GM20000 (cell line): ENCODE data around the gene TPP1.

ENCODE experiments used
- DNase-seq: peaks from one replicate; pipeline ENCODE4 v3.0.0; 2012; ENCODE audit warnings: low spot score
- CTCF ChIP-seq: IDR thresholded peaks from 2 replicates; pipeline ENCODE4 v1.5.1; 2012; ENCODE audit warnings: mild to moderate bottlenecking, control low read depth; ENCODE audit errors: extremely low read depth, missing control alignments

The TPP1 gene

DNA sequence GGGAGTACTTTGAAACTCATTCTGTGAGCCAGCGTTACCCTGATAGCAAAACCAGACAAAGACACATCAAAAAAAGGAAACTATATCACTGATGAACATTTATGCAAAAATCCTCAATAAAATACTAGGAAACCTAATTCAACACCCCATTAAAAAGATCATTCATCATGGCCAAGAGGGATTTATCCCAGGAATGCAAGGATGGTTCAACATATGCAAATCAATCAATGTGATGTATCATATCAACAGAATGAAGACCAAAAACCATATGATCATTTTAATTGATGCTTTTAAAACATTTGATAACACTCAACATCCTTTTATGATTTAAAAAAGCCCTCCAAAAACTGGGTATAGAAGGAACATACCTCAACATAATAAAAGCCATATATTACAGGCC lies 35.6 kb downstream of the TPP1 start:
- no peak for TF ChIP-seq CTCF
- DNase-seq, result no peak

- DNase-seq, result no peak
- TF ChIP-seq CTCF, result no peak
These were observed 39.5 kb downstream of the TPP1 start for GRCh38 chr11:6579681-6580080.

DNA sequence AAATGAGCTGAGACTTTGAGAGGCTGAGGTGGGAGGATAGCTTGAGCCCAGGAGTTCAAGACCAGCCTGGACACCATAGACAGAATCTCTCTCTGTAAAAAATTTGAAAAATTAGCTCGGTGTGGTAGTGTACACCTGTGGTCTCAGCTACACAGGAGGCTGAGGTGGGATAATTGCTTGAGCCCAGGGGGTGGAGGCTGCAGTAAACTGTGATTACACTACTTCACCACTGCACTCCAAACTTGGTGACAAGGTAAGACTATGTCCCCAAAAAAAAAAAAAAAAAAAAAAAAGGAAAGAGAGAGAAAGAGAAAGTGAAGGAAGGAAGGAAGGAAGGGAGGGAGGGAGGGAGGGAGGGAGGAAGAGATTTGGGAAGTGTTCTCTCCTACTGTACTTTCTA lies 41.1 kb downstream of the TPP1 start:
- TF ChIP-seq CTCF, result no peak
- no peak for DNase-seq

- TF ChIP-seq CTCF, result no peak
- DNase-seq, result no peak
These were observed 42.5 kb downstream of the TPP1 start for GRCh38 chr11:6576471-6577373.

DNA sequence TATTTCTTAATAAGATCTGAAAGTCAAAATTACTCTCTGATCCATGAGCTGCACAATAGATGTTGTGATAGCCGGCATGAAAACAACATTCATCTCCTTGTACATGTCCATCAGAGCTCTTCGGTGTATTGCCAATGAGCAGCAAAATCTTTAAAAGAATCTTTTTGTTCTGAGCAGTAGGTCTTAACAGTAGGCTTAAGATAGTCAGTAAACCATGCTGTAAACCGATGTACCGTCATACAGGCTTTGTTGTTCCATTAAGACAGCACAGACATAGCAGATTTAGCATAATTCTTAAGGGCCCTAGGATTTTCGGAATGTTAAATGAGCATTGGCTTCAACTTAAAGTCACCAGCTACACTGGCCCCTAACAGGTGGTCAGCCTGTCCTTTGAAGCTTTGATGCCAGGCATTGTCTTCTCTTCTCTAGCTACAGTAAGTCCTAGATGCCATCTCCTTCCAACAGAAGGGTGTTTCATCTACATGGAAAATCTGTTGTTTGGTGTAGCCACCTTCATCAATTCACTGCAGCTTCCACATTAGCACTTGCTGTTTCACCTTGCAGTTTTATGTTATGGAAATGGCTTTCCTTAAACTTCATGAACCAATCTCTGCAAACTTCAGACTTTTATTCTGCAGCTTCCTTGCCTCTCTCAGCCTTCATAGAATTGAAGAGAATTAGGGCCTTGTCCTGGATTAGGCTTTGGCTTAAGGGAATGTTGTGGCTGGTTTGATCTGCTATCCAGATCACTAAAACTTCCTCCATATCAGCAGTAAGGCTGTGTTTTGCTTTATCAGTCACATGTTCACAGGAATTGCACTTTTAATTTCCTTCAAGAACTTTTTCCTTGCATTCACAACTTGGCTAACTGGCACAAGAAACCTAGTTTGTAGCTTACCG lies 44.2 kb downstream of the TPP1 start:
- DNase-seq, result no peak
- TF ChIP-seq CTCF, result no peak

GRCh38 chr11:6572215-6572614 lies 47.0 kb downstream of the TPP1 start:
- DNase-seq, result no peak
- TF ChIP-seq CTCF, result no peak

- no peak for TF ChIP-seq CTCF
- no peak for DNase-seq
These were observed 47.7 kb downstream of the TPP1 start for GRCh38 chr11:6571434-6572008.
